ENCODE data around the gene HTRA2.

The HTRA2 gene

GRCh38 chr2:74499267-74499939 is 30.3 kb upstream of the HTRA2 start, which contains the start of gene LBX2:
Gene LBX2, minus strand, starts transcription at chr2:74499603. Its CDS starts 66 bp downstream, at chr2:74499537.
- peak; percentile 80 for DNase-seq

- no peak for DNase-seq
These were observed 29.7 kb upstream of the HTRA2 start for GRCh38 chr2:74499940-74500577.

- no peak for DNase-seq
These were observed 29.2 kb upstream of the HTRA2 start for GRCh38 chr2:74500578-74500946.

- DNase-seq = peak; percentile 55
These were observed 28.2 kb upstream of the HTRA2 start for GRCh38 chr2:74501335-74502071.

- DNase-seq = peak; percentile 73
These were observed 27.5 kb upstream of the HTRA2 start for GRCh38 chr2:74502147-74502719.

GRCh38 chr2:74502720-74503505 is 26.8 kb upstream of the HTRA2 start:
- peak; percentile 83 for DNase-seq

GRCh38 chr2:74503506-74504475 is 25.9 kb upstream of the HTRA2 start:
- DNase-seq = peak; percentile 42

- no peak for DNase-seq
These were observed 25.1 kb upstream of the HTRA2 start for GRCh38 chr2:74504591-74504990.

- DNase-seq = no peak
These were observed 24.1 kb upstream of the HTRA2 start for GRCh38 chr2:74505448-74506246.

GRCh38 chr2:74507145-74507925 is 22.4 kb upstream of the HTRA2 start, which contains the start of gene PCGF1:
Gene PCGF1, minus strand, starts transcription at chr2:74507695. Its CDS starts 27 bp downstream, at chr2:74507668.
- DNase-seq = peak; percentile 100

- DNase-seq = peak; percentile 87
These were observed 21.7 kb upstream of the HTRA2 start for GRCh38 chr2:74507926-74508520.

- DNase-seq = no peak
These were observed 19.5 kb upstream of the HTRA2 start for GRCh38 chr2:74510272-74510671.

GRCh38 chr2:74511104-74511989 is 18.4 kb upstream of the HTRA2 start:
- no peak for DNase-seq

- DNase-seq = no peak
These were observed 16.8 kb upstream of the HTRA2 start for GRCh38 chr2:74512744-74513604.

GRCh38 chr2:74513605-74514367 is 15.9 kb upstream of the HTRA2 start:
- DNase-seq = peak; percentile 74

Data from right kidney (tissue), 1 donor.